ENCODE results near the gene ABCC6.
"Not testable (repeated sequence)": the region's sequence is repeated elsewhere in the genome, so short reads cannot be mapped to it uniquely, and the experiment has no call there.

- not testable (repeated sequence) for TF ChIP-seq CTCF, POLR2A (IDR thresholded peaks at IDR 0.05)
Measured at GRCh38 chr16:16272573-16273221, 49.4 kb upstream of the ABCC6 start.
